ENCODE measurements around the gene CRIP2. TPM values are rescaled to one million over a fixed set of nuclear protein-coding genes. Genes with fewer than 3 reads are reported as not detected.

The CRIP2 gene
- total and polyA plus RNA-seq, 4 donors: 4.3 to 40.0 (median 20.7) TPM

- H3K27ac ChIP-seq (ENCODE audit: low read depth in 1 of 2, low read length in 2 of 2): no peak overlapping the region
- no peak overlapping the region for H3K4me3 ChIP-seq (ENCODE audit: low read depth in 1 of 3, low read length in 3 of 3)
- no peak for TF ChIP-seq ATF3 (IDR thresholded peaks at IDR 0.05)
- no peak for TF ChIP-seq TAF1 (conservative IDR thresholded peaks at IDR 0.05)
- no peak for TF ChIP-seq FOXA2 (IDR thresholded peaks at IDR 0.05)
- no peak for TF ChIP-seq YY1 (IDR thresholded peaks at IDR 0.05)
- no peak for TF ChIP-seq MAX (IDR thresholded peaks at IDR 0.05)
- no peak for TF ChIP-seq REST (IDR thresholded peaks at IDR 0.05)
- TF ChIP-seq HNF4A (conservative IDR thresholded peaks at IDR 0.05): no peak
- TF ChIP-seq RXRA (IDR thresholded peaks at IDR 0.05): no peak
- TF ChIP-seq GABPA (IDR thresholded peaks at IDR 0.05 in 1 of 2, conservative IDR thresholded peaks at IDR 0.05 in 1 of 2): no peak
- TF ChIP-seq SP1 (IDR thresholded peaks at IDR 0.05): no peak
- TF ChIP-seq NR2F2 (IDR thresholded peaks at IDR 0.05): no peak
- TF ChIP-seq FOXA1 (IDR thresholded peaks at IDR 0.05): no peak
- DNase-seq (ENCODE audit: low spot score): no peak
- no peaks in the 10 kb centered on the region for H3K27me3 ChIP-seq (ENCODE audit: control insufficient read depth in 4 of 4, insufficient read depth in 4 of 4, low read length in 3 of 4)
- WGBS: 88% methylated on average over 20 of the region's 20 CpGs
- peaks cover 8 to 26% (median 18%) of the 10 kb centered on the region in 4 donors for H3K4me1 ChIP-seq (ENCODE audit: control insufficient read depth in 4 of 4, insufficient read depth in 4 of 4, low read length in 3 of 4)
- H3K9me3 ChIP-seq (ENCODE audit: control insufficient read depth in 4 of 4, low read length in 3 of 4): no peaks in the 10 kb centered on the region
- H3K36me3 ChIP-seq (ENCODE audit: control insufficient read depth in 4 of 4, insufficient read depth in 3 of 4, low read depth in 1 of 4, low read length in 3 of 4): peaks cover 8 to 45% (median 28%) of the 10 kb centered on the region in 4 donors
- H3K9ac ChIP-seq (ENCODE audit: low read depth in 1 of 2, low read length in 2 of 2): no peak overlapping the region
Observed at GRCh38 chr14:105465209-105466031, 9.2 kb upstream of the CRIP2 start.

GRCh38 chr14:105466531-105467248 lies 7.9 kb upstream of the CRIP2 start:
- peaks cover 8 to 26% (median 18%) of the 10 kb centered on the region in 4 donors for H3K4me1 ChIP-seq (ENCODE audit: control insufficient read depth in 4 of 4, insufficient read depth in 4 of 4, low read length in 3 of 4)
- no peak overlapping the region for H3K4me3 ChIP-seq (ENCODE audit: low read depth in 1 of 3, low read length in 3 of 3)
- DNase-seq (ENCODE audit: low spot score): no peak
- H3K9ac ChIP-seq (ENCODE audit: low read depth in 1 of 2, low read length in 2 of 2): no peak overlapping the region
- 94% methylated on average over 53 of the region's 53 CpGs for WGBS
- no peak overlapping the region for H3K27ac ChIP-seq (ENCODE audit: low read depth in 1 of 2, low read length in 2 of 2)
- H3K9me3 ChIP-seq (ENCODE audit: control insufficient read depth in 4 of 4, low read length in 3 of 4): no peaks in the 10 kb centered on the region
- no peaks in the 10 kb centered on the region for H3K27me3 ChIP-seq (ENCODE audit: control insufficient read depth in 4 of 4, insufficient read depth in 4 of 4, low read length in 3 of 4)
- peaks cover 8 to 41% (median 23%) of the 10 kb centered on the region in 4 donors for H3K36me3 ChIP-seq (ENCODE audit: control insufficient read depth in 4 of 4, insufficient read depth in 3 of 4, low read depth in 1 of 4, low read length in 3 of 4)
- TF ChIP-seq RAD21 (IDR thresholded peaks at IDR 0.05) (no peak), FOXA1 (IDR thresholded peaks at IDR 0.05) (no peak), HNF4A (conservative IDR thresholded peaks at IDR 0.05) (no peak), REST (IDR thresholded peaks at IDR 0.05) (no peak), GABPA (IDR thresholded peaks at IDR 0.05 in 1 of 2, conservative IDR thresholded peaks at IDR 0.05 in 1 of 2) (no peak), EGR1 (IDR thresholded peaks at IDR 0.05; ENCODE audit: low read depth in 2 of 2) (no peak), ATF3 (IDR thresholded peaks at IDR 0.05) (no peak), RXRA (IDR thresholded peaks at IDR 0.05) (no peak), JUND (IDR thresholded peaks at IDR 0.05) (no peak), YY1 (IDR thresholded peaks at IDR 0.05) (no peak), TAF1 (conservative IDR thresholded peaks at IDR 0.05) (no peak), NR2F2 (IDR thresholded peaks at IDR 0.05) (no peak)
- TF ChIP-seq, protein P1, sequence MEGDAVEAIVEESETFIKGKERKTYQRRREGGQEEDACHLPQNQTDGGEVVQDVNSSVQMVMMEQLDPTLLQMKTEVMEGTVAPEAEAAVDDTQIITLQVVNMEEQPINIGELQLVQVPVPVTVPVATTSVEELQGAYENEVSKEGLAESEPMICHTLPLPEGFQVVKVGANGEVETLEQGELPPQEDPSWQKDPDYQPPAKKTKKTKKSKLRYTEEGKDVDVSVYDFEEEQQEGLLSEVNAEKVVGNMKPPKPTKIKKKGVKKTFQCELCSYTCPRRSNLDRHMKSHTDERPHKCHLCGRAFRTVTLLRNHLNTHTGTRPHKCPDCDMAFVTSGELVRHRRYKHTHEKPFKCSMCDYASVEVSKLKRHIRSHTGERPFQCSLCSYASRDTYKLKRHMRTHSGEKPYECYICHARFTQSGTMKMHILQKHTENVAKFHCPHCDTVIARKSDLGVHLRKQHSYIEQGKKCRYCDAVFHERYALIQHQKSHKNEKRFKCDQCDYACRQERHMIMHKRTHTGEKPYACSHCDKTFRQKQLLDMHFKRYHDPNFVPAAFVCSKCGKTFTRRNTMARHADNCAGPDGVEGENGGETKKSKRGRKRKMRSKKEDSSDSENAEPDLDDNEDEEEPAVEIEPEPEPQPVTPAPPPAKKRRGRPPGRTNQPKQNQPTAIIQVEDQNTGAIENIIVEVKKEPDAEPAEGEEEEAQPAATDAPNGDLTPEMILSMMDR (IDR thresholded peaks at IDR 0.05; ENCODE audit: low read depth, low read length, missing input control): no peak
- TF ChIP-seq, protein P2, sequence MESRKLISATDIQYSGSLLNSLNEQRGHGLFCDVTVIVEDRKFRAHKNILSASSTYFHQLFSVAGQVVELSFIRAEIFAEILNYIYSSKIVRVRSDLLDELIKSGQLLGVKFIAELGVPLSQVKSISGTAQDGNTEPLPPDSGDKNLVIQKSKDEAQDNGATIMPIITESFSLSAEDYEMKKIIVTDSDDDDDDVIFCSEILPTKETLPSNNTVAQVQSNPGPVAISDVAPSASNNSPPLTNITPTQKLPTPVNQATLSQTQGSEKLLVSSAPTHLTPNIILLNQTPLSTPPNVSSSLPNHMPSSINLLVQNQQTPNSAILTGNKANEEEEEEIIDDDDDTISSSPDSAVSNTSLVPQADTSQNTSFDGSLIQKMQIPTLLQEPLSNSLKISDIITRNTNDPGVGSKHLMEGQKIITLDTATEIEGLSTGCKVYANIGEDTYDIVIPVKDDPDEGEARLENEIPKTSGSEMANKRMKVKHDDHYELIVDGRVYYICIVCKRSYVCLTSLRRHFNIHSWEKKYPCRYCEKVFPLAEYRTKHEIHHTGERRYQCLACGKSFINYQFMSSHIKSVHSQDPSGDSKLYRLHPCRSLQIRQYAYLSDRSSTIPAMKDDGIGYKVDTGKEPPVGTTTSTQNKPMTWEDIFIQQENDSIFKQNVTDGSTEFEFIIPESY (IDR thresholded peaks at IDR 0.05): no peak

Measured in liver (tissue), 9 donors.